GM12892 (cell line): ENCODE results near the gene CENPS.
"Not testable (repeated sequence)": the region's sequence is repeated elsewhere in the genome, so short reads cannot be mapped to it uniquely, and the experiment has no call there.

Experiments used
- DNase-seq: peaks from one replicate; pipeline ENCODE4 v3.0.0; 2011; ENCODE audit not compliant: insufficient read length
- FAIRE-seq: peaks from 2 replicates; lab custom pipeline; 2011; peaks lifted over from hg19 to GRCh38; lab: Jason Lieb, UNC
- POLR2A ChIP-seq: IDR thresholded peaks from 2 replicates; pipeline ENCODE4 v1.6.1; 2011; ENCODE audit warnings: low read depth, low read length, control low read depth
- POLR2AphosphoS5 ChIP-seq: IDR thresholded peaks from 2 replicates; pipeline ENCODE4 v1.6.1; 2011; ENCODE audit warnings: low read depth, low read length, control low read depth
- TAF1 ChIP-seq: IDR thresholded peaks from 2 replicates; pipeline ENCODE4 v1.6.1; 2011; ENCODE audit warnings: low read depth, mild to moderate bottlenecking, control low read depth, low read length, borderline replicate concordance

CENPS gene

GRCh38 chr1:10424651-10425050 is 5.6 kb upstream of the CENPS start:
- FAIRE-seq (no peak), DNase-seq (no peak)
- TF ChIP-seq POLR2AphosphoS5 = no peak
- TF ChIP-seq TAF1 = no peak
- no peak for TF ChIP-seq POLR2A

- not testable (repeated sequence) for DNase-seq, FAIRE-seq
These were observed 4.3 kb upstream of the CENPS start for GRCh38 chr1:10425826-10426534.

DNA sequence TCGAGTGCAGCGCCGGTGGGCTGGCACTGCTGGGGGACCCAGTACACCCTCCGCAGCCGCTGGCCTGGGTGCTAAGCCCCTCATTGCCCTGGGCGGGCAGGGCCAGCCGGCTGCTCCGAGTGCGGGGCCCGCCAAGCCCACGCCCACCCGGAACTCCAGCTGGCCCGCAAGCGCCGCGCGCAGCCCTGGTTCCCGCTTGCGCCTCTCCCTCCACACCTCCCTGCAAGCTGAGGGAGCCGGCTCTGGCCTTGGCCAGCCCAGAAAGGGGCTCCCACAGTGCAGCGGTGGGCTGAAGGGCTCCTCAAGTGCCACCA is 3.7 kb upstream of the CENPS start:
- FAIRE-seq, DNase-seq: not testable (repeated sequence)

DNA sequence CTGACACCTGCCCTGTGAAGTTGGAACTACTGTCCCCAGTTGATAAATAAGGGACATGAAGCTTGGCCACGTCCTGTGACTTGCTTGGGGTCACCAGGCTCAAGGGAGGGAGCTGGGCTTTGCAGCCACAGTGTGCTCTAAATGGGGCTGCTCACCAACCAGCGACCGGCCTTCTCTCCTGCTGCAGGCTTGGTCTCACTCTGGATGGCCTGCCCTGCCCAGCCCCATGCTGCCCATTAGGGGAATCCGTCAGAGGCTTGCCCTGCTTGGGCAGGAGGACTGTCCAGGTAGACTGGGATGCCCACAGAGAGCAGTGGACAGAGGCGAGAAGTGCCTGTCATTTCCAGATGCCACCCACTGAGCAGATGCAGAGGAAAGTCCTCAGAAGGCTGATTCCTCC is 1.2 kb upstream of the CENPS start:
- DNase-seq (no peak), FAIRE-seq (no peak)
- TF ChIP-seq POLR2AphosphoS5 = no peak
- no peak for TF ChIP-seq POLR2A
- TF ChIP-seq TAF1 = no peak

GRCh38 chr1:10429868-10430215 is 391 bp upstream of the CENPS start:
- FAIRE-seq = no peak
- DNase-seq = no peak

GRCh38 chr1:10431070-10431730 is 967 bp downstream of the CENPS start:
- no peak for FAIRE-seq
- TF ChIP-seq POLR2A = no peak
- no peak for TF ChIP-seq TAF1
- TF ChIP-seq POLR2AphosphoS5 = no peak
- DNase-seq = no peak

More at GRCh38 chr1:10429868-10430215, 391 bp upstream of the CENPS start:
- TF ChIP-seq TAF1 (no peak), POLR2AphosphoS5 (no peak)

- DNase-seq (no peak), FAIRE-seq (no peak)
- TF ChIP-seq POLR2A (no peak), POLR2AphosphoS5 (no peak), TAF1 (no peak)
These were observed 2.9 kb downstream of the CENPS start for GRCh38 chr1:10432910-10433700.

DNA sequence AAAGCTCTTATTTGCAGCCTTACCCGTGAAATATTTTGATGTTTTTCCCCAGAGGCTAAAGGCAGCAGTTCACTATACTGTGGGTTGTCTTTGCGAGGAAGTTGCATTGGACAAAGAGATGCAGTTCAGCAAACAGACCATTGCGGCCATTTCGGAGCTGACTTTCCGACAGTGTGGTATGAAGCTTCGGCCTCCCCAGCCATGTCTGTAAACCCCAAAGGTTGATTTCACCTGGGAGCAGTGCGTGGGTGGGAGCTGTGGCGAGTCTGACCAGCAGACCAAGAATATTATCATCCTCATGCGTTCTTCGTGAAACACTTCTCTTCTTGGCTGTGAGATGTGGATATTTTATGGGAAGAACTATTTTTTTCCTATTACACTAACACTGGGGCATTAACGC is 3.6 kb downstream of the CENPS start:
- DNase-seq = no peak
- FAIRE-seq = no peak
- TF ChIP-seq TAF1 (no peak), POLR2AphosphoS5 (no peak), POLR2A (no peak)

DNA sequence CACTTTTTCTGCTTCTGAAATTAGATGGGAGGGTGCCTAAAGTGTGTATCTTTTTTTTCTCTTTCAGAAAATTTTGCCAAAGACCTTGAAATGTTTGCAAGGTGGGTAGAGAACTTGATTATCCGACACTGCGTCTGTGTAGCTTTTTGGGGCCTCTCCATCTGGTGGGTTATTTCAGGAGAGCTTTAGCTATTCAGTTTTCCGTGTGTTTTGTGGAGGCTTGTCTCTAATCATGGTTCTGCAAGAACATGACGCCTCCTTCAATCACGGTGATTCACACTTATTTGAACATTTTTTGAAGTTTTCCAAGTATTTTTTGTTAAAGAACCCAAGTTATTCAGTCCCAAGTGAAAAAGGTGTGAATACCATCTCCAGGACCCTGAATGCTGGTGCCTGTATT is 4.4 kb downstream of the CENPS start:
- DNase-seq (no peak), FAIRE-seq (no peak)
- no peak for TF ChIP-seq TAF1
- no peak for TF ChIP-seq POLR2AphosphoS5
- no peak for TF ChIP-seq POLR2A

GRCh38 chr1:10437052-10437451 is 6.8 kb downstream of the CENPS start:
- DNase-seq = no peak
- TF ChIP-seq TAF1 (no peak), POLR2AphosphoS5 (no peak), POLR2A (no peak)
- FAIRE-seq = no peak

- TF ChIP-seq POLR2AphosphoS5 = no peak
- no peak for TF ChIP-seq POLR2A
- no peak for TF ChIP-seq TAF1
- FAIRE-seq (no peak), DNase-seq (no peak)
These were observed 8.5 kb downstream of the CENPS start for GRCh38 chr1:10438677-10439163.

DNA sequence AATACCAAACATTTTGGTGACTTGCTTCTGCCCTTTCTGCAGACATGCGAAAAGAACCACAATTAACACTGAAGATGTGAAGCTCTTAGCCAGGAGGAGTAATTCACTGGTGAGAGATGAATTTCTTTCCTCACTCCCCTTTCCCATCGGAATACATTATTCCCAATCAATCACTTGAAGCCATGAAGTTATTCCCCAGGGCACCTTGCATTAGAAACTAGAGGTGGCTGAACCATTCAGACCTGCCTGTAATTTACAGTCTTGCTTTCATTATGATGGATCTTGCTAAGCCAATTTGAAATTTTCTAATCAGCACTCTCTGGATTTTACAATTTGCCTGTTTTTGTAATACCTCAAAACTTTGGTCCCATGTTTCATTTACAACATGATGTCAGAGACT is 10.1 kb downstream of the CENPS start:
- FAIRE-seq (no peak), DNase-seq (no peak)
- no peak for TF ChIP-seq POLR2A
- no peak for TF ChIP-seq TAF1
- no peak for TF ChIP-seq POLR2AphosphoS5

DNA sequence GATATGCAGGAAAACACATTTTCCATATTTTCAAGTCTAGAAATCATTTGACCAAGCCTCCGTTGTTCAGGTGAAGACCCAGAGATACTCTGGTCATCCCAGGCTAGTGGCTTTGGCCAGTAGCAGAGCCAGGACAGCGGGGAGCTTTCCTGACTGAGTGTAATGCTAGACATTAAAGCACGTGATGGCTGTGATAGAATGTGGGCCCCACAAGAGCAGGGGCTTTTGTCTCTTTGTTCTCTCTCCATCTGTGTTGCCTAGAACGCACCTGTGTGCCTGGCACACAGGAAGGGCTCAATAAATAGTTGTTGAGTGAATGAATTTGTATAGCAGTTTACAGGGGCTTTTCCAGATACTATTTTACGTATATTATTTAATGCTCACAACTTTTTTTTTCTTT is 10.6 kb downstream of the CENPS start:
- FAIRE-seq (no peak), DNase-seq (no peak)
- TF ChIP-seq POLR2AphosphoS5 (no peak), TAF1 (no peak), POLR2A (no peak)
